GM12865 (cell line): ENCODE results near the gene THSD7B.
"Not testable (repeated sequence)": the region's sequence is repeated elsewhere in the genome, so short reads cannot be mapped to it uniquely, and the experiment has no call there.

Source experiments
- DNase-seq: peaks from one replicate; pipeline ENCODE4 v3.0.0; 2010; ENCODE audit warnings: low read depth
- H3K4me3 ChIP-seq: 2 replicates; pipeline ENCODE4 v1.5.1; 2011; ENCODE audit warnings: mild to moderate bottlenecking, low read depth, low read length, control low read depth
- TF ChIP-seq, protein P1 (sequence below): IDR thresholded peaks from 2 replicates; pipeline ENCODE4 v1.5.1; 2011; ENCODE audit warnings: low read length, control low read depth, low read depth, inconsistent platforms; ENCODE audit not compliant: insufficient read depth; ENCODE audit errors: missing control alignments

The THSD7B gene

GRCh38 chr2:136957044-136957443, 191.7 kb downstream of the THSD7B start:
- TF ChIP-seq, protein P1, sequence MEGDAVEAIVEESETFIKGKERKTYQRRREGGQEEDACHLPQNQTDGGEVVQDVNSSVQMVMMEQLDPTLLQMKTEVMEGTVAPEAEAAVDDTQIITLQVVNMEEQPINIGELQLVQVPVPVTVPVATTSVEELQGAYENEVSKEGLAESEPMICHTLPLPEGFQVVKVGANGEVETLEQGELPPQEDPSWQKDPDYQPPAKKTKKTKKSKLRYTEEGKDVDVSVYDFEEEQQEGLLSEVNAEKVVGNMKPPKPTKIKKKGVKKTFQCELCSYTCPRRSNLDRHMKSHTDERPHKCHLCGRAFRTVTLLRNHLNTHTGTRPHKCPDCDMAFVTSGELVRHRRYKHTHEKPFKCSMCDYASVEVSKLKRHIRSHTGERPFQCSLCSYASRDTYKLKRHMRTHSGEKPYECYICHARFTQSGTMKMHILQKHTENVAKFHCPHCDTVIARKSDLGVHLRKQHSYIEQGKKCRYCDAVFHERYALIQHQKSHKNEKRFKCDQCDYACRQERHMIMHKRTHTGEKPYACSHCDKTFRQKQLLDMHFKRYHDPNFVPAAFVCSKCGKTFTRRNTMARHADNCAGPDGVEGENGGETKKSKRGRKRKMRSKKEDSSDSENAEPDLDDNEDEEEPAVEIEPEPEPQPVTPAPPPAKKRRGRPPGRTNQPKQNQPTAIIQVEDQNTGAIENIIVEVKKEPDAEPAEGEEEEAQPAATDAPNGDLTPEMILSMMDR = no peak
- no peak for DNase-seq
- no peak overlapping the region for H3K4me3 ChIP-seq

- TF ChIP-seq, protein P1 = no peak
- DNase-seq = no peak
- H3K4me3 ChIP-seq = no peak overlapping the region
Observed at GRCh38 chr2:136962105-136962725, 196.9 kb downstream of the THSD7B start.

DNA sequence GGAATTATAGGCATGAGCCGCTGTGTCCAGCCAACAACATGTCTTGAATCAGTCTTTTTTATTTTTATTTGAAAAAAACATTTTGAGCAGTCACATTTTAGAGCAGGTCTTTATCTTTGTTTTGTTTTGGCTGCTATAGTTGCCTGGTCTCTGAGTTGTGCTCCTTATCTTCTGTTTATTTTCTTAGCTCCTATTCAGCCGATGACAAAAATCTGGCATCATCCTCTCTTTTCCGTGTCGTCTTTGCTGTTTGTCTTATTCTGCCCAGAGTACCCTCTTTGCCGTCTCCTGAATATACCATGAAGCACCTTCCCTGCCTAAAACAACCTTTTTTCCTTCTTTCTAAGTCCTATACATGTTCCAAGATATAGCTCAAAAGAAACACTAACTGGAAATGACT, 201.1 kb downstream of the THSD7B start:
- H3K4me3 ChIP-seq = no peak overlapping the region
- TF ChIP-seq, protein P1 = no peak
- no peak for DNase-seq

- H3K4me3 ChIP-seq = no peak overlapping the region
Observed at GRCh38 chr2:136980303-136980702, 215.0 kb downstream of the THSD7B start.

GRCh38 chr2:136981689-136982088, 216.3 kb downstream of the THSD7B start:
- not testable (repeated sequence) for DNase-seq

More at GRCh38 chr2:136980303-136980702, 215.0 kb downstream of the THSD7B start:
- TF ChIP-seq, protein P1 = no peak
- no peak for DNase-seq

DNA sequence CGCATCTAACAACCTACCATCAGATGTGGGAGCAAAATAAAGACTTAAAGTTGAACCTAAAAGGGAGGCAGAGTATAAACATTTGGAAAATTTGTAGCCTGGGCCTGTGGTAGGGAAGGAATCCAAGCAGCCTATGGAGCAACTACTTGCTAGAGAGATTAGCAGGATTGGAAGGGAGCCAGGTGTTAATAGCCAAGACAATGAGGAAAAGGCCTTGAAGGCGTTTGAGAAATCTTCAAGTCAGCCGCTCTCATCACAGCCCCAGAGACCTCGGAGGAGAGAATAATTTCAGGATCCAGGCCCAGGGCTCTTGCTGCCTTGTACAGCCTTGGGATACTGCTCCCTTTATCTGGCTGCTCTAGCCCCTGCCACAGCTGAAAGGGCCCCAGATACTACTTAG, 219.7 kb downstream of the THSD7B start:
- no peak for DNase-seq
- TF ChIP-seq, protein P1 = no peak
- no peak overlapping the region for H3K4me3 ChIP-seq

More at GRCh38 chr2:136981689-136982088, 216.3 kb downstream of the THSD7B start:
- not testable (repeated sequence) for H3K4me3 ChIP-seq

- H3K4me3 ChIP-seq = no peak overlapping the region
- no peak for DNase-seq
- TF ChIP-seq, protein P1 = no peak
Observed at GRCh38 chr2:136986605-136987221, 221.4 kb downstream of the THSD7B start.
